Activated CD8-positive, alpha-beta memory T cell treated with anti-CD3 and anti-CD28 coated beads, Interleukin-2, amount 50 U/mL, for 24 hours (primary cell): Measurements from ENCODE around the gene WFDC1.

Source experiments
- DNase-seq: peaks from one replicate; pipeline ENCODE4 v3.0.0-alpha.2; 2020; ENCODE audit errors: extremely low read depth

WFDC1 gene

DNA sequence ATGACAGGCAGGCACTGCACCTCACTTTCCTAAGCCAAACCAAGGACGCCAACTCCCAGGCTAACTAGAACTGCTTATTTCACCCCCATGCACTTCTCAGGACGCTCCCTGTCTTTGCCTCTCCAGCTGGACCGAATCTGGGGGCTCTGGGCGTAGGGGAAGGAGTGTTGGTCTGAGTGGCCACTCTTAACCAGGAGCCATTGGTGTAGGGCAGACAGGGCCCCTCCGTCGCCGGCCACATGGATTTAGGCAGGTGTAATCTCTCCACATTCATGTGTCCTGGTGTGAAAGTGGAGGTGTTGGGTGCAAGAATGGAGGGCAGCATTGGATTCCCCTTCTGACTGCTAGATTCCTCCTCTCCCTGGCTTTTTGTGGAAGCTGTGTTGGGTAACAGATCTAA is 83.4 kb downstream of the WFDC1 start:
- no peak for DNase-seq

DNA sequence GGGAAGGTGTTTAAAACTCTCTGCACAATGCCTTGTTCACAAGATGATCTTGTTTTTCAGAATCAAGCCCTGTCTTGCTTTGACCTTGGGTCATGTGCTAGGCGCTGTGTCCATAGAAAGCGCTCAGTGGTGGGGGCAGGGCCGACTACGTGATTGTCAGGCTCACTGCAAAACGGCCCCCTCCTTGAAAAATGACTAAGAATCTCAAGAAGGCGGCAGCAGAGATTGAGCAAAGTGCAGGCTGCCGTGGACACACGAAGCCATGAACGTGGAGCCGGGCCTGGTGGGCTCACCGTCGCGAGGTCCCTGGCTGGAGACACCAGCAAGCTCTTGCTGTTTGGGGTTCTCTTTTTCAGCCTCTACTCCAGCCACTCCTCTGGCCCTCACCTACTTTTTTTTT is 83.9 kb downstream of the WFDC1 start:
- no peak for DNase-seq

DNA sequence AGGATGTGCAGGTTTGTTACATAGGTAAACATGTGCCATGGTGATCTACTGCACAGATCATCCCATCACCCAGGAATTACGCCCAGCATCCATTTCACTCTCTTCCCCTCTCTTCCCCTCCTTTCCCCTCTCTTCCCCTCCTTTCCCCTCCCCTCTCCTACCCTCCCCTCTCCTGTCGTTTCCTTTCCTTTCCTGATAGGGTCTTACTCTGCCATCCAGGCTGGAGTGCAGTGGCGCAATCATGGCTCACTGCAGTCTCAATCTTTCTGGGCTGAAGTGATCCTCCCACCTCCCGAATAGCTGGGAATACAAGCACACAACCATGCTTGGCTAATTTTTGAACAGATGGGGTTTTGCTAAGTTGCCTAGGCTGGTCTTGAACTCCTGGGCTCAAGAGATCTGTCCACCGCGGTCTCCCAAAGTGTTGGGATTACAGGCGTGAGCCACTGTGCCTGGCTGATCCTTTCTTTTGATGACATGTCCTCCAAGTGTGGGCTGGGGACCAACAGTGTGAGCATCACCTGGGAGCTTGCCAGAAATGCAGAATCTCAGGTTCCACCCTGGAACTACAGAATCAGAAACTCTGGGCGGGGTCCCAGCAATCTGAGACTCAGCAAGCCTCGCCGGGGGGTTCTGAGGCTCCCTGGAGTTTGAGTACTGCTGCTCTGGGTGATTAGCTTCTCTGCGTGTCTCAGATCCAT is 84.5 kb downstream of the WFDC1 start:
- no peak for DNase-seq
